Sigmoid colon (tissue), 7 donors: ENCODE measurements around the gene SLC7A7. TPM values are rescaled to one million over a fixed set of nuclear protein-coding genes. Genes with fewer than 3 reads are reported as not detected.

Source experiments
- DNase-seq: peaks from one replicate; pipeline ENCODE4 v3.0.0-alpha.2; 2019
- H3K27ac ChIP-seq, 4 donors: fragments of 200-600 bp; sonication (generic); one replicate each; pipeline ENCODE4 v1.5.1; 2016 to 2019; ENCODE audit warnings: mild to moderate bottlenecking in 1 of 4
- H3K27me3 ChIP-seq, 3 donors: fragments of 200-600 bp; sonication (generic); one replicate each; pipeline ENCODE4 v1.5.1; 2019; ENCODE audit warnings: mild to moderate bottlenecking in 1 of 3
- H3K36me3 ChIP-seq, 4 donors: fragments of 200-600 bp; sonication (generic); one replicate each; pipeline ENCODE4 v1.5.1; 2016 to 2019
- H3K4me1 ChIP-seq, 4 donors: fragments of 200-600 bp; sonication (generic); one replicate each; pipeline ENCODE4 v1.5.1; 2017 to 2019
- H3K4me3 ChIP-seq, 4 donors: fragments of 200-600 bp; sonication (generic); one replicate each; pipeline ENCODE4 v1.5.1; 2017 to 2019; ENCODE audit warnings: mild to moderate bottlenecking in 2 of 4, moderate library complexity in 1 of 4
- H3K9me3 ChIP-seq, 4 donors: fragments of 200-600 bp in 3 of 4; sonication (generic) in 3 of 4; one replicate each; pipeline versions ENCODE4 v1.5.1 to v1.6.1; 2013 to 2019
- EP300 ChIP-seq, 4 donors: sonication (generic); formaldehyde crosslinking; IDR thresholded peaks; one replicate each; pipeline ENCODE4 v1.6.1; 2017; ENCODE audit warnings: antibody characterized with exemption in 4 of 4
- POLR2A ChIP-seq, 2 donors: fragments of 450-650 bp; IDR thresholded peaks; one replicate each; pipeline ENCODE4 v1.6.1; 2016; ENCODE audit warnings: antibody characterized with exemption in 2 of 2, mild to moderate bottlenecking in 2 of 2, moderate library complexity in 2 of 2
- POLR2AphosphoS5 ChIP-seq, 4 donors: sonication (generic); formaldehyde crosslinking; IDR thresholded peaks; one replicate each; pipeline ENCODE4 v1.6.1; 2017; ENCODE audit warnings: antibody characterized with exemption in 4 of 4
- WGBS, 2 donors: extraction: QIAGEN DNeasy Blood & Tissue Kit; methylation state at CpG; one replicate each; pipeline ENCODE4 v1.1.7; 2013; 5-methylcytosine and 5-hydroxymethylcytosine counted together
- intact Hi-C: fragments of 100-400 bp; cut with DNase I; formaldehyde crosslinking; loops from one replicate; pipeline ENCODE4 v1.15.1; 2023
- polyA plus RNA-seq, 3 donors: library from polyadenylated mRNA; stranded (reverse); fragments of 200-250 nt; gene quantifications; one replicate each; pipeline ENCODE4 v1.2.3, GENCODE V29; 2013
- total RNA-seq, 4 donors: library from RNA; depleted of rRNA; stranded (reverse); fragments of >200 nt; gene quantifications; one replicate each; pipeline ENCODE4 v1.1.0, GENCODE V29; 2016
- TF ChIP-seq, protein P1 (sequence below), 4 experiments: fragments of 450-650 bp in 3 of 4; fragments of 200-600 bp in 1 of 4; IDR thresholded peaks; one replicate each; pipeline ENCODE4 v1.5.1; 2016 to 2019; ENCODE audit warnings: antibody characterized with exemption in 4 of 4, mild to moderate bottlenecking in 3 of 4, moderate library complexity in 2 of 4
- donor health status: healthy with polysubstance abuse.
- donor health status: Bipolar disorder and iron deficiency.
- donor health status: healthy.

The SLC7A7 gene
- total and polyA plus RNA-seq, 7 donors, result 15.6 to 23.5 (median 16.4) TPM

DNA sequence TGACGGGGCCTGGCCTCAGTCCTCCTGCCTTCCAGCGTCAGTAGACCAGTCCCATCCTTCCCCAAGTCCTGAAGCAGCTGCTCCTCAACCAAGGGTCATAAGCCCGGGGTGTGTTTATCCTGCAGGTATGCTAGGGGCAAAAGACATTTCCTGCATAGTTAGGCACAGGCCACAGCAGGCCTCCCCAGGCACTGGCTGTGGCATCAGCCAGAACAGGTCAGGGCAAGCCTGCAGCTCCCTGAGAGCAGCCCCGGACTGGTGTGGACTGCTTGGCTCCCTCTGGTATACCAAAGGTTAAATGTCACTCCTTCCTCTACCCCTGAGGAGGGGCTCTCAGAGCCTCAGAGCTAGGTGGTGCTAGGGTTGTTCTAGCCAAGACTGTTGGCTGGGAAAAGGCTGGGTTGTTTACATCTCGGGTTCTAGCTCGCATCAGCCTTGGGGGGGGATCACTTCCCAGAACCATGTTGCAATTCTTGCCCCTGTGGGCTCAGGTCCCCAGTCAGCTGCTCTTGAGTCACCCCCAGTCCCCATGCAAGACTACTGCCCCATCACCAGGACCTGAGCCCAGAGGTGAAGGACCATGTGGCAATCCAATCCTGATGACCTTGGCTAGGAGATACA lies 24.0 kb upstream of the SLC7A7 start:
- Histone ChIP-seq H3K36me3 (peaks cover 33 to 42% (median 36%) of the 10 kb centered on the region in 4 donors), H3K9me3 (no peaks in the 10 kb centered on the region), H3K27me3 (no peaks in the 10 kb centered on the region), H3K4me1 (peaks cover 0 to 63% (median 48%) of the 10 kb centered on the region in 4 donors), H3K27ac (peak overlapping the region; percentile 97 to 100 (median 98)), H3K4me3 (peak overlapping the region; percentile 95 to 98 (median 97))
- TF ChIP-seq EP300 (IDR thresholded peaks at IDR 0.05), result peak in 1 of 4 donors; percentile 14
- no peak for TF ChIP-seq POLR2A (IDR thresholded peaks at IDR 0.05)
- TF ChIP-seq POLR2AphosphoS5 (IDR thresholded peaks at IDR 0.05), result peak in 3 of 4 donors; percentile 10 to 27 (median 27)
- TF ChIP-seq, protein P1, sequence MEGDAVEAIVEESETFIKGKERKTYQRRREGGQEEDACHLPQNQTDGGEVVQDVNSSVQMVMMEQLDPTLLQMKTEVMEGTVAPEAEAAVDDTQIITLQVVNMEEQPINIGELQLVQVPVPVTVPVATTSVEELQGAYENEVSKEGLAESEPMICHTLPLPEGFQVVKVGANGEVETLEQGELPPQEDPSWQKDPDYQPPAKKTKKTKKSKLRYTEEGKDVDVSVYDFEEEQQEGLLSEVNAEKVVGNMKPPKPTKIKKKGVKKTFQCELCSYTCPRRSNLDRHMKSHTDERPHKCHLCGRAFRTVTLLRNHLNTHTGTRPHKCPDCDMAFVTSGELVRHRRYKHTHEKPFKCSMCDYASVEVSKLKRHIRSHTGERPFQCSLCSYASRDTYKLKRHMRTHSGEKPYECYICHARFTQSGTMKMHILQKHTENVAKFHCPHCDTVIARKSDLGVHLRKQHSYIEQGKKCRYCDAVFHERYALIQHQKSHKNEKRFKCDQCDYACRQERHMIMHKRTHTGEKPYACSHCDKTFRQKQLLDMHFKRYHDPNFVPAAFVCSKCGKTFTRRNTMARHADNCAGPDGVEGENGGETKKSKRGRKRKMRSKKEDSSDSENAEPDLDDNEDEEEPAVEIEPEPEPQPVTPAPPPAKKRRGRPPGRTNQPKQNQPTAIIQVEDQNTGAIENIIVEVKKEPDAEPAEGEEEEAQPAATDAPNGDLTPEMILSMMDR (IDR thresholded peaks at IDR 0.05), result no peak
- DNase-seq, result peak; percentile 90
- WGBS, 2 donors, result 64 to 66% methylated on average over 6 of the region's 6 CpGs
- intact Hi-C loops, result loop anchor here (5.0 kb wide), 1 partner anchor 33 kb away; the partner anchor contains the start of gene LRP10

DNA sequence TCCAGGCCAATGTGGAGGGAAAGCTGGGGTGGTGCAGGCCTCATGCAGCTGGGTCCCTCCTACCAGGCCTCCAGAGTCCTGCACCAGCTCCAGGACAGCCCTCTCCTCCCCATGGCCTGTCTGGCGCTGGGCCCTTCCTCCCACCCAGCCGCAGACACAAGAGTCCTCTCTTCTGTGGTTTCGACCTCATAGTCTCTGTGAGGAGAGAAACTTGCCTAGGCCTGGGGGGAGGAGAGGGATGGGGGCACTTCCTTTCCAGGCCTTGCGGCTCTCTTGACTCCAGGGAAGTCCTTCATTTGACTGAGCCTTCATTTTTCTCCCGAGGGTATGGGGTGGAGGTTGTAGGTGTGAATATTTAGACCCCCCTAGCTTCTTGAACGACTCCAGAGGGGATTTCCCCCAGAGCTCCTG lies 23.4 kb upstream of the SLC7A7 start:
- Histone ChIP-seq H3K9me3 (no peaks in the 10 kb centered on the region), H3K4me1 (peaks cover 0 to 63% (median 46%) of the 10 kb centered on the region in 4 donors), H3K4me3 (peak overlapping the region; percentile 95 to 98 (median 97)), H3K27me3 (no peaks in the 10 kb centered on the region), H3K27ac (peak overlapping the region; percentile 97 to 100 (median 98)), H3K36me3 (peaks cover 26 to 42% (median 31%) of the 10 kb centered on the region in 4 donors)
- no peak for TF ChIP-seq POLR2AphosphoS5 (IDR thresholded peaks at IDR 0.05)
- TF ChIP-seq EP300 (IDR thresholded peaks at IDR 0.05), result no peak
- TF ChIP-seq POLR2A (IDR thresholded peaks at IDR 0.05), result no peak
- TF ChIP-seq, protein P1 (IDR thresholded peaks at IDR 0.05), result no peak
- WGBS, 2 donors, result 51 to 75% methylated on average over 6 of the region's 6 CpGs
- no peak for DNase-seq
- intact Hi-C loops, result loop anchor here (5.0 kb wide), 1 partner anchor 34 kb away; the partner anchor contains the start of gene LRP10

DNA sequence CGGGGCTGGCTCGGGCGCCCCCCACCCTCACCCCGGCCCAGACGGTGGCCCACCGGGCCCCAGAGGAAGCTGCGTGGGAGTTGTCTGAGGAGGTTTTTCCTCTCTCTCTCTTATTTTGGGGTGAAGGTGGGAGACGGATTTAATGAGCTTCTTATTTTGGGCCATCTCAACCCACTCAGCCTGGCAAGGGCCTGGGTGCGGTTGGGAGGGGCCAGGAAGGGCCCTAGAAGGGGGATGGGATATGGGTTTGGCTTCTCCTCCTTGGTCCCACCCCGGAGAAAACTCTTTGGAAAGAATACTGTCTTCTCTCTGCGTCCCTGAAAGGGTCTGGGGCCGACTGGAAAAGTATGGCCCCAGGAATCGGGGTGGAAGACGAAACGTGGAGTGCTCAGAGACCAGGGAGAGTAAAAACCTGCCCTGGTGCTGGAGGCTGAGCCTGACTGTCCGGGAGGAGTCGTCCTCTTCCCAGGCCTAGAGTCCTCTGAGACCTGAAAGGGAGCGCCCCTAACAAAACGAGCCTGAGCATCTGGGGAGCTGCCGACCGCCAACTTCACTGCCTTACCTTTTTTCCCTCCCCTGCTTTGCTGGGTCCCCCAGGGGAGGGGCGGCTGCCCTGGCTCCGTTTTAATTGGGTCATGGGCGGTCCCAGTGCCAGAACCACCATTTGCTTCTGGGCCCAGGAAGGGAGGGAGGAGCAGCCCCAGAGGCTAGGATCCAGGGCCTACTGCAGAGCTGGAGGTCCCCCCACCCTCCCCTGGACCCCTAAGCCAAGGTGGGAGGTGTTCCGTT lies 22.7 kb upstream of the SLC7A7 start:
- DNase-seq, result peak; percentile 95
- intact Hi-C loops, result loop anchor here (1.0 to 5.0 kb wide), 2 partner anchors 13 to 34 kb away; partner anchors contain the start of gene LRP10
- peak overlapping the region; percentile 95 to 98 (median 97) for H3K4me3 ChIP-seq
- no peak for TF ChIP-seq EP300 (IDR thresholded peaks at IDR 0.05)
- peak; percentile 49 to 55 for TF ChIP-seq POLR2A (IDR thresholded peaks at IDR 0.05)
- TF ChIP-seq, protein P1 (IDR thresholded peaks at IDR 0.05), result no peak
- peak; percentile 69 to 81 (median 74) for TF ChIP-seq POLR2AphosphoS5 (IDR thresholded peaks at IDR 0.05)
- H3K27ac ChIP-seq, result peak overlapping the region; percentile 97 to 100 (median 98)
- peaks cover 0 to 57% (median 44%) of the 10 kb centered on the region in 4 donors for H3K4me1 ChIP-seq
- H3K27me3 ChIP-seq, result no peaks in the 10 kb centered on the region
- H3K36me3 ChIP-seq, result peaks cover 19 to 41% (median 29%) of the 10 kb centered on the region in 4 donors
- WGBS, 2 donors, result 21 to 41% methylated on average over 25 of the region's 25 CpGs
- H3K9me3 ChIP-seq, result no peaks in the 10 kb centered on the region

DNA sequence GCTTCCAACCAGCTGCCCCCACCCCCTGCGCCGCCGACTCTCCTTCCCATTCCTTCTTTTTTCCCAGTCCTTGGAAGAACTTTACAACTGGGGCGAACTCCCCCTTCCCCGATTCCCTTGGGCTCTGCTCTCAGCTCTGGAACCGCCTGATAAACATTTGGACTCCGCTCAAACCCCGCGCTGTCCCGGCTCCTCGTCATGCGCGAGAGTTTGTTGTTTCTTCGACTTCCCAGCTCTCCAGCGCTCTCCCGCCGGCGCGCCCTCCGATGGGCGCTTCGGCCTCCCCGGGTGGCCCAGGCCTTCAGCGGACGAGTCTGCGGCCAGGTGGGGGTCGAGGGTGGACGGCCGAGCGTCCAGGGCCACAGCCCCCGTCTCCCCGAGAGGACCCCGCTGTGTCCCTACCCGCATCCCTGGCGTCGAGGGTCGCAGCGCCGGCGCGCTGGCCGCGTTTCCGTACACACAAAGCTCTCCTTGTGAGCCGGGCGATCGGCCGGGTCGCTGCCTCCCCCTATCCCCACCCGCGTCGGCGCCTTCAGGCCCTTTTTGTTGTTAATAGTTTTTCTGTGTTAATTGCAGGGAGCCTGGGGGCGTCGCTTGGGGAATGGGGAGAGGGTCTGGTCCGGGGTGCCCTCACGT lies 22.0 kb upstream of the SLC7A7 start:
- peak; percentile 86 for DNase-seq
- Histone ChIP-seq H3K36me3 (peaks cover 12 to 34% (median 22%) of the 10 kb centered on the region in 4 donors), H3K27ac (peak overlapping the region; percentile 97 to 100 (median 98)), H3K27me3 (no peaks in the 10 kb centered on the region), H3K9me3 (no peaks in the 10 kb centered on the region), H3K4me1 (peaks cover 0 to 50% (median 42%) of the 10 kb centered on the region in 4 donors), H3K4me3 (peak overlapping the region; percentile 95 to 98 (median 97))
- intact Hi-C loops, result loop anchor here (1.0 to 5.0 kb wide), 2 partner anchors 14 to 35 kb away; partner anchors contain the start of gene LRP10
- WGBS, 2 donors, result 2 to 3% methylated on average over 57 of the region's 57 CpGs
- TF ChIP-seq, protein P1 (IDR thresholded peaks at IDR 0.05), result no peak
- TF ChIP-seq POLR2A (IDR thresholded peaks at IDR 0.05) (peak; percentile 27 to 58), POLR2AphosphoS5 (IDR thresholded peaks at IDR 0.05) (peak; percentile 8 to 60 (median 34)), EP300 (IDR thresholded peaks at IDR 0.05) (no peak)
